ENCODE results near the gene PDCD2L.

- no peak for TF ChIP-seq POLR2A (IDR thresholded peaks at IDR 0.05)
- TF ChIP-seq CTCF (IDR thresholded peaks at IDR 0.05), result no peak
Observed at GRCh38 chr19:34458677-34459076, 54.5 kb downstream of the PDCD2L start.

Data from testis (tissue), 2 donors.